Activated T-helper 2 cell treated with anti-CD3 and anti-CD28 coated beads, Interferon-gamma antibody, Interleukin-2, Interleukin-4, amounts not matched to agents 10 μg/mL and 5 μg/mL and 100 μg/mL, durations not matched to agents 14 hours and 24 hours and 36 hours (primary cell): ENCODE data around the gene HAUS3. TPM values are rescaled to one million over a fixed set of nuclear protein-coding genes. Genes with fewer than 3 reads are reported as not detected.
A peak's percentile ranks its signal among the peaks of the same experiment; 100 is the strongest.
"Not testable (repeated sequence)": the region's sequence is repeated elsewhere in the genome, so short reads cannot be mapped to it uniquely, and the experiment has no call there.

Source experiments
- DNase-seq: peaks from one replicate; pipeline ENCODE4 v3.0.0; 2021; ENCODE audit warnings: low spot score
- H3K27ac Mint-ChIP-seq: one replicate; pipeline ENCODE4 v1.8.0; 2021; ENCODE audit warnings: mixed read lengths
- H3K27me3 Mint-ChIP-seq: one replicate; pipeline ENCODE4 v1.8.0; 2021; ENCODE audit warnings: low read depth, mixed read lengths
- H3K36me3 Mint-ChIP-seq: one replicate; pipeline ENCODE4 v1.8.0; 2021; ENCODE audit warnings: low read depth, mixed read lengths
- H3K4me1 Mint-ChIP-seq: one replicate; pipeline ENCODE4 v1.8.0; 2021; ENCODE audit warnings: low read depth, mixed read lengths
- H3K4me3 Mint-ChIP-seq: one replicate; pipeline ENCODE4 v1.8.0; 2021; ENCODE audit warnings: low read depth, mild to moderate bottlenecking, moderate library complexity, mixed read lengths
- H3K9me3 Mint-ChIP-seq: one replicate; pipeline ENCODE4 v1.8.0; 2021; ENCODE audit warnings: mixed read lengths
- intact Hi-C: fragments of 100-400 bp; cut with micrococcal nuclease; formaldehyde crosslinking; loops from one replicate; pipeline ENCODE4 v1.15.1; 2023
- total RNA-seq: library from RNA; stranded (reverse); gene quantifications from 2 replicates; pipeline ENCODE4 v1.2.3, GENCODE V29; 2022

Gene HAUS3
- total RNA-seq, 1 donor from 2014 or later, result 17.1 TPM

DNA sequence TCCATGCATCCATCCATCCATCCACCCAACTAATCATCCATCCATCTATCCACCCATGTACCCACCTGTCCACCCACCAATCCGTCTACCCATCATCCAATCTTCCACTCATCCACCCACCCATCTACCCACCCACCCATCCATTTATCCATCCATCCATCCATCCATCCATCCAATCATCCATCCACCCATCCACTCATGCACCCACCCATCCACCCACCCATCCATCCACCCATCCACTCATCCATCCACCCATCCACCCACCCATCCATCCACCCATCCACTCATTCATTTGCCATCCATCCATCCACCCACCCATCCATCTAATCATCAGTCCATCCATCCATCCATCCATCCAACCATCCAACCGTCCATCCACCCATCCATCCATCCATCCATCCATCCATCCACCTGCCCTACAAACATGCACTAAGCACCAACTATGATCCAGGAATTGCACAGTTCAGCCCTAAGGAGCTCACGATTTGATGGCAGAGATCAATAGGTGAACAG is 41.3 kb upstream of the HAUS3 start:
- no peak for DNase-seq
- Mint-ChIP-seq H3K4me1 (peaks cover 24% of the 10 kb centered on the region), H3K36me3 (no peaks in the 10 kb centered on the region), H3K9me3 (no peaks in the 10 kb centered on the region), H3K27ac (no peak overlapping the region), H3K27me3 (no peaks in the 10 kb centered on the region), H3K4me3 (no peak overlapping the region)
- intact Hi-C loops, result loop anchor here (2.0 kb wide), 2 partner anchors 20 to 130 kb away; partner anchors contain the start of gene MXD4

GRCh38 chr4:2281575-2282343 is 39.8 kb upstream of the HAUS3 start:
- DNase-seq, result peak; percentile 68
- Mint-ChIP-seq H3K4me3 (peak overlapping the region; percentile 17), H3K9me3 (no peaks in the 10 kb centered on the region), H3K27ac (peak overlapping the region; percentile 90), H3K4me1 (peaks cover 24% of the 10 kb centered on the region), H3K27me3 (no peaks in the 10 kb centered on the region), H3K36me3 (no peaks in the 10 kb centered on the region)
- intact Hi-C loops, result loop anchor here (2.0 kb wide), 2 partner anchors 19 to 131 kb away; partner anchors contain the start of gene MXD4

GRCh38 chr4:2280531-2281300 is 38.8 kb upstream of the HAUS3 start:
- intact Hi-C loops, result no loop called here
- no peaks in the 10 kb centered on the region for H3K27me3 Mint-ChIP-seq
- H3K9me3 Mint-ChIP-seq, result no peaks in the 10 kb centered on the region
- peaks cover 24% of the 10 kb centered on the region for H3K4me1 Mint-ChIP-seq
- peak overlapping the region; percentile 90 for H3K27ac Mint-ChIP-seq
- no peak for DNase-seq
- H3K4me3 Mint-ChIP-seq, result no peak overlapping the region
- H3K36me3 Mint-ChIP-seq, result no peaks in the 10 kb centered on the region

GRCh38 chr4:2277956-2278355 is 36.0 kb upstream of the HAUS3 start:
- DNase-seq, result no peak
- no peaks in the 10 kb centered on the region for H3K36me3 Mint-ChIP-seq
- no peaks in the 10 kb centered on the region for H3K9me3 Mint-ChIP-seq
- H3K4me1 Mint-ChIP-seq, result peaks cover 22% of the 10 kb centered on the region
- no peaks in the 10 kb centered on the region for H3K27me3 Mint-ChIP-seq
- intact Hi-C loops, result no loop called here
- no peak overlapping the region for H3K27ac Mint-ChIP-seq
- no peak overlapping the region for H3K4me3 Mint-ChIP-seq

GRCh38 chr4:2276581-2277325 is 34.8 kb upstream of the HAUS3 start:
- H3K9me3 Mint-ChIP-seq, result no peaks in the 10 kb centered on the region

DNA sequence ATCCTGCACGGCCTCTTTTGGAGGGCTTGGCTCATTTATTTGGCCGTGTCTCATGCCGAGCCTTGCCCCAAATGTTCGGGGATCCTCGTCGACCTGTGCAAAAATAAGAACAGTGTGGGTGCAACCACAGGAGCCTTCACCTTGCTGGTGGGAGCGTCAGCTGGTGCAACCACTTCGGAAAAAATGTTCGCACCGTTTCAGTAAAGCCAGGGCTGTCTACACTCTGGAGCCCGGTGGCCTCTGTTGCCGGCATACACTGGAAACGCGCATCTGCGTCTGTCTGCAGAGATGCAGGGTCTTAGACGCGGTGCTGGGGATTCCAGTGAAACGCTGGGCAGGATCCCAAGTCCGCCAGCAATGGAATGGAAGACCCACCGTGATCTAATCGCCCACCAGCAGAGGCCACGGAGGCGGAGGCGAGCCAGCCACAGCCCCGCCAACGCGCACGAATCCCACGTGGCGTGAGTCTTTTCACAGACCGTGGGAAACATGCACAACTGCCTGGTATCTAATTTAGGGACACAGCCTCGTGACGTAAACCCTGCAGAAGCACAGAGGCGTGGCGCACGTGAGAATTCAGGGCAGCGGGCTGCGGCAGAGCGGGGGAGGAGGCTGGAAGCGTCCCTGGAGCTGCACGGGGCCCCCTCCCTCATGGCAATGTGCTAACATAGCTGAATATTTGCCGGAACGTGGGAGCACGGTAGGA is 33.8 kb upstream of the HAUS3 start:
- intact Hi-C loops, result no loop called here
- H3K27me3 Mint-ChIP-seq, result no peaks in the 10 kb centered on the region
- H3K4me1 Mint-ChIP-seq, result peaks cover 2% of the 10 kb centered on the region
- DNase-seq, result no peak
- H3K27ac Mint-ChIP-seq, result no peak overlapping the region
- no peaks in the 10 kb centered on the region for H3K36me3 Mint-ChIP-seq
- no peak overlapping the region for H3K4me3 Mint-ChIP-seq
- no peaks in the 10 kb centered on the region for H3K9me3 Mint-ChIP-seq

More at GRCh38 chr4:2276581-2277325, 34.8 kb upstream of the HAUS3 start:
- intact Hi-C loops, result no loop called here
- Mint-ChIP-seq H3K27me3 (no peaks in the 10 kb centered on the region), H3K27ac (no peak overlapping the region), H3K4me3 (no peak overlapping the region), H3K36me3 (no peaks in the 10 kb centered on the region), H3K4me1 (peaks cover 13% of the 10 kb centered on the region)
- no peak for DNase-seq

DNA sequence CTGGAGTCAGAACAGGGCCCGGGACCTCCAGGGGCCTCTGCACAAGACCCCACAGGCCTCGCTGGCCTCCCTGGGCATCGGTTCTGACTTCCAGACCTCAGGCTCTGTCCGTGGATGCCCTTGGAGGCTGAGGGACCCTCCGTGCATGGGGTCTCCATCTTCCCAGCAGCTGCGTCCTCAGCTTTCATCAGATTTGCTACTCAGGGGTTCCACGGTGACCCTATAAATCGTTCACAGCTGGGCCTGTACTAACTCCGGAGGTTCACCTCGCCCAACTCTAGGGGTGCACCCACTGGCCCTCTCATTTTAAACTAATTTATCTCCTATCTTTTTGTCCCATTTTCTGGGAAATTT is 33.1 kb upstream of the HAUS3 start:
- H3K36me3 Mint-ChIP-seq, H3K27ac Mint-ChIP-seq, H3K4me1 Mint-ChIP-seq, H3K9me3 Mint-ChIP-seq, H3K4me3 Mint-ChIP-seq, DNase-seq, intact Hi-C loops, H3K27me3 Mint-ChIP-seq: not testable (repeated sequence)

- DNase-seq, result no peak
- Mint-ChIP-seq H3K27me3 (no peaks in the 10 kb centered on the region), H3K4me1 (no peaks in the 10 kb centered on the region), H3K36me3 (no peaks in the 10 kb centered on the region), H3K27ac (no peak overlapping the region), H3K9me3 (no peaks in the 10 kb centered on the region), H3K4me3 (no peak overlapping the region)
- intact Hi-C loops, result no loop called here
These were observed 32.6 kb upstream of the HAUS3 start for GRCh38 chr4:2274320-2275043.

DNA sequence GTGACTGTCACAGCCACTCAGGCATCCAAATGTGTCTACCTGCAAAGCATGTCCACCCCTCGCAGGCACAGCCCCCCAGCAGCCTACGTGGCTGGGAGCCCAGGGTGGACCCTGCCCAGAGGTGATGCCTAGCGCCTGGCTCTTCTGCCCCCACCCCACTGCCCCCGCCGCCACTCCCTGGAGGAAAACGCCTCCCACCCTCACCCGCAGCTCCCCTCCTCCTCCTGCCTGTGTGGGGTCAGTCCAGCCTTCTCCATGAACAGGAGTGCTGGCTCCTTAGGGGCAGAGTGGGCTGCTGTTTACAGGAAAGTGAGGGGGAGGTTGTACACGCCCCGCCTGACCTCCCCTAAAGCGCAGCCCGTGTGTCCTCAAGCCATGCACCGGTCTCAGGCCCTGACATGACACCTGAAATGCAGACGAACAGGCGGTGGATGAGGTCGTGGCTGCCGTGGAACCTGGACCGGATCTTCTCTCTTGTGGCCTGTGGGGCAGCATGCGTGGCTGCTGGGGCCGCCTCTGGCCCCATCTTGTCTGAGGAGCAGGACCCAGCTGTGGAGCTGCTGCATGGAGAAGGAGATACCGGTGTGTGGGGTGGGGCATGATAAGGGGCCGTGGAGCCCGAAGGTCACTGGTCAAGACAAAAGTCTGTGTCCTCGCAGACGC is 31.9 kb upstream of the HAUS3 start:
- H3K4me3 Mint-ChIP-seq, result no peak overlapping the region
- intact Hi-C loops, result no loop called here
- no peaks in the 10 kb centered on the region for H3K36me3 Mint-ChIP-seq
- no peak for DNase-seq
- H3K4me1 Mint-ChIP-seq, result no peaks in the 10 kb centered on the region
- H3K9me3 Mint-ChIP-seq, result no peaks in the 10 kb centered on the region
- no peaks in the 10 kb centered on the region for H3K27me3 Mint-ChIP-seq
- H3K27ac Mint-ChIP-seq, result no peak overlapping the region

GRCh38 chr4:2273221-2273620 is 31.3 kb upstream of the HAUS3 start:
- intact Hi-C loops, result no loop called here
- no peak for DNase-seq
- no peaks in the 10 kb centered on the region for H3K4me1 Mint-ChIP-seq
- H3K4me3 Mint-ChIP-seq, result no peak overlapping the region
- no peaks in the 10 kb centered on the region for H3K36me3 Mint-ChIP-seq
- H3K9me3 Mint-ChIP-seq, result no peaks in the 10 kb centered on the region
- H3K27me3 Mint-ChIP-seq, result no peaks in the 10 kb centered on the region
- H3K27ac Mint-ChIP-seq, result no peak overlapping the region

DNA sequence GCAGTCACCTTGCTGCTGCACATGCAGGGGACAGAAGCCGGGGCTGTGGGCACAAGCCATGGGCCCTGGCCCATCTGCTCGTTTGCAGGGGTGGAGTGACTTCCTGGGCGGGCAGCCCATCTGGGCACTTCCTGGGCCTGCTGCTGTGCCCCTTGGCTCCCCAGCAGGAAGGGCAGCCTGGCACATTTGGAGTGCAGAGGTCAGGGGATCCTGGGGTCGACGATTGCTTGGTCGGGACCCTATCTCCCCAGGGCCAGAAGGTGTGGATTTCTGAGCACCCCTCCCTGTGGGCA is 30.9 kb upstream of the HAUS3 start:
- intact Hi-C loops, result no loop called here
- Mint-ChIP-seq H3K27me3 (no peaks in the 10 kb centered on the region), H3K9me3 (no peaks in the 10 kb centered on the region), H3K4me1 (no peaks in the 10 kb centered on the region), H3K4me3 (no peak overlapping the region), H3K27ac (no peak overlapping the region), H3K36me3 (no peaks in the 10 kb centered on the region)
- no peak for DNase-seq
